DMS53 (cell line): ENCODE measurements around the gene TPSD1.
"Not testable (repeated sequence)": the region's sequence is repeated elsewhere in the genome, so short reads cannot be mapped to it uniquely, and the experiment has no call there.

Source experiments
- DNase-seq: peaks from one replicate; lab custom pipeline; 2025; lab: John Stamatoyannopoulos, UW

TPSD1 gene

GRCh38 chr16:1262846-1263221 is 7.0 kb downstream of the TPSD1 start:
- no peak for DNase-seq

DNA sequence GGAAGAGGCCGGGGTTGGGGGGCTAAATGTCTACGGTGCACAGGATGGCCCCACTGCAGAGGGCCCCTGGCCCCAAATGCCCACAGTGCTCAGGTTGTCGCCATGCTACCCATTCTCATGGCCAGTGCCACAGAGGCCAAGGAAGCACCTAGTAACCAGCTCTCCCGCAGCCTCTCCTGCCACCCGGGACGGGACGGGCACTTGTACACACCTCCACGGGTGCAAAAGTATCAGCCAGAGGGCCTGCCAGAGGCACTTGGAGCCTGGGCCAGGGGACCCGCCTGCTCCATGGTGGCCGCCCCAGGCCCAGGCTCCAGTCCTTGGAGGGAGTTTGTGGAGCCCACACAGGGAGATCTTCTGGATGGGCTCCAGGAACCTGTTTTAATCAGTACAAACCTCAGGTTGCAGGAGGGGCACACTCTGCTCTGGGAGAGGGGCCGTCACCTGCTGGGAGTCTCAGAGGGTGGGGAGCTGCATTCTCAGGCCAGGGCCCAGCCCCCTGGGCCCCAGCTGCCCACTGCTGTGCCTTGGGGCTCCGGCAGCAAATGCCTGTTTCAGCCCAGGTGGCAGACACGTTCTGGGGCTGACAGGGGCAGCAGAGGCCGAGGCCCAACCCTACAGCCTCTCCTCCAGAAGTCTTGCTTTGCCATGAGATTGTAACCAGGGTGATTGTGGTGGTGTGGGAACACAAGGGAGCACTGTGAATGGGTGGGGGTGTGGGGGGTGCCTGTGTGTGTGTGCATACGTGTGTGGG is 7.9 kb downstream of the TPSD1 start:
- DNase-seq: no peak

DNA sequence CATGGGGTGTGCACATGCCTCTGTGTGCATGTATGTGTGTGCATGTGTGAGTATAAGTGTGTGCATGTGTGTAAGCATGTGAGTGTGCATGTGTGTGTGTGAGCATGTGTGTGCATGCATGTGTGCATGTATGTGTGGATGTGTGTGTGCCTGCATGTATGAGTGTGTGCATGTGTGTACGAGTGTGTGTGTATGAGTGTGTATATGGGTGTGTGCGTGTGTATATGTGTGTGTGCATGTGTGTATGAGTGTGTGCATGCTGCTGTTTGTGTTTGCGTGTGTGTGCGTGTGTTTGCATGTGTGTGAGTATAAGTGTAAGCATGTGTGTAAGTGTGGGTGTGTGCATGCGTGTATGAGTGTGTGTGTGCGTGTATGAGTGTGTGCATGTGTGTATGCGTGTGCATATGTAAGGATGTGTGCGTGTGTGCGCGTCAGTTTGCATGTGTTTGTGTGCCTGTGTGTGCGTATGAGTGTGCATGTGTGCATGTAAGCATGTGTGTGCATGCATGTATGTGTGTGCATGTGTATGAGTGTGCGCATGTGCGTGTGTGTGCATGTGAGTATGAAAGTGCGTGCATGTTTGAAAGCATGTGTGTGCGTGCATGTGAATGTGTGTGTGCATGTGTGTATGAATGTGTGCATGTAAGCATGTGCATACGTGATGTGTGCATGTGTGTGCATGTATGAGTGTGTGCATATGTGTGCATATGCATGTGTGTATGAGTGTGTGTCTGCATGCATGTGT is 8.6 kb downstream of the TPSD1 start:
- DNase-seq: no peak

DNA sequence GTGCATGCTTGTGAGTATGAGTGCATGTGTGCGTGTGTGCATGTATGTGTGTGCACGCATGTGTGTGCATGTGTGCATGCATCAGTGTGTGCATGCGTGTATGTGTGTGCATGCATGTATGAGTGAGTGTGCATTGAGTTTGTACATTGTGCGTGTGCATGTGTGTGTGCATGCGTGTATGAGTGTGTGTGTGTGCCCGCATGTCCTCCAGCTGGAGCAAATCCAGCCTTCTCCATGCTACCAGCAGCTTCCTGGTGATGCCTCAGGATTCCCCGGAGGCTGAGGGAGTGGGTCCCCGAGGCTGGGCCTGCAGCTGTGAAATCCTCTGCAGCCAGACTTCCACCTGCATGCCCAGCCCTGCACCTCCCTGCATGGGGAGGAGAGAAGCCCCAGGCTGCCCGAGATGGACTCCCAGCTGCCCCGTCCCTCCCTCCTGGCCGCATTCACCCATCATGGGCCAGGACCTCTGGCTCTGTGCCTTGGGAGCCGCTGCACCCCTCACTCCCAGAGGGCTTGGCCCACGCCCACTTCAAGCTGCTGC is 9.3 kb downstream of the TPSD1 start:
- DNase-seq: no peak

DNA sequence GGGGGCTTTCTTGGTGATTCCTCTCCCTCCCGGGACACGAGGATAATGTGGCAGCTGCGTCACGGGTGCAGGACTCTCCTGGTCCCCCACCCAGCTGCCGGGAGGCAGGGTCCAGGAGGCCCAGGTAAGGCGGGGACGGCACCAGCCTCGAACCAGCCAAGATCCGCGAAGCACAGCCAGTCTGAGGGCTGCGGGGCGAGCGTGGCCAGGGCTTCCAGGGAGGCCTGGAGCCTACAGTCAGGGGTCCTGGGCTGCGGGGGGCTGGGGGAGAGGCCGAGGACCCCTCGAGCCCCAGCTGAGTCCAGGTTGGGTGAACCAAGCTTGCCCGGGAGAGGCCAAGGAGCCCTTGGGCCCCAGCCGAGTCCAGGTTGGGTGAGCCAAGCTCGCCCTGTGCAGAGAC is 10.0 kb downstream of the TPSD1 start:
- DNase-seq: no peak

- DNase-seq: not testable (repeated sequence)
Measured at GRCh38 chr16:1269418-1269817, 13.5 kb downstream of the TPSD1 start.

GRCh38 chr16:1271380-1271723 is 15.5 kb downstream of the TPSD1 start:
- no peak for DNase-seq

DNA sequence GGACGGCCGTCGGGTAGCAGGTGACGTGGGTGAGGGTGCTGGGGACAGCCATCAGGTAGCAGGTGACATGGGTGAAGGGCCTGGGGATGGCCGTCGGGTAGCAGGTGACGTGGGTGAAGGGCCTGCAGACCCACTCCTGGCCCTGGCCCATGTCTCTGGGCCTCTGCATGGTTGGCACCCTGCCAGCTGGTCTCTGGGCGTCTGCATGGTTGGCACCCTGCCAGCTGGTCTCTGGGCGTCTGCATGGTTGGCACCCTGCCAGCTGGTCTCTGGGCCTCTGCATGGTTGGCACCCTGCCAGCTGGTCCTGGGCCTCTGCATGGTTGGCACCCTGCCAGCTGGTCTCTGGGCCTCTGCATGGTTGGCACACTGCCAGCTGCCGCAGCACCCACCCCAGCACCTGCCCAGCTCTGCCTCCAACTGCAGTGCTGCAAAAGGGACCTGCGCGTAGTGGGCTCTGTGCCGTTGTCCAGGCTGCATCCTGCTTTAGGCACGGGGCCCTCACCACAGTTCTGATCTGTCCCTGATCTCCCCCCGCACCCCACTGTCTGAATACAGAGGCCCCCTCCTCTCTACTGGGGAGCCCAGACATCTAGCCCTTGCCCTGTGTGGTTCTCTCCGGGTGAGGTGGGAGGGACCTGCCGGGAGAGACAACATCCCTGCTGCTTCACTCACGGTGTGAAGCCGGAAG is 16.0 kb downstream of the TPSD1 start:
- peak; percentile 94 for DNase-seq

DNA sequence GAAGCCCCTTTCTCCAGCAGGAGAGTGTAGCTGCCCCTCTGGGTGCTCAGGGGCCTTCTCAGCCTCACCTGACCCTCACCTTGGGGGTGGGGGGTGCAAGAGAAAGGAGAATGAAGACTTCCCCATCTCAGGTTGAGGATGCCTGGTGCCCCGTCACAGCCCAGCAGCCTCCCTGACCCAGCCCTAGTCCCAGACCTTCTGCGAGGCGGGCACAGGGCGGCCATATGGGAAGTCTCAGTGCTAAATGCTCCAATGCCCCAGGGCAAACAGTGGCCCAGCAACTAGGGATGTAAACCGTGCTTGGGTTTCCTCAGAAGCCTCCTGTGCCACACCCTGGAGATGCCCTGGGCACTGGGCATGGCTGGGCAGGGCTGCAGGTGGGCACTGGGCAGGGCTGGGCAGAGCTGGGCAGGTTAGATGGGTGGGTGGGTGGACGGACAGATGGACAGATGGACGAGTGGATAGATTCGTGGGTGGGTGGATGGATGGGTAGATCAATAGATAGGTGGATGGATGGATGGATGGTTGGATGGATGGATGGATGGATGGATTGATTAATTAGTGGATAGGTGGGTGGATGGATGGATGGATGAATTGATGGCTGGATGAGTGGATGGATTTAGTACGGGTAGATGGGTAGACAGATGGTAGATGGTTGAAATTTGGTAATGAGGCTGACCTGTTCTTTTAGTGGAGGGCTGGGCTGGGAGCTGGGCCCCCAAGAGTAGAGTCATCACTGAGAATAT is 16.8 kb downstream of the TPSD1 start:
- DNase-seq: peak; percentile 57

DNA sequence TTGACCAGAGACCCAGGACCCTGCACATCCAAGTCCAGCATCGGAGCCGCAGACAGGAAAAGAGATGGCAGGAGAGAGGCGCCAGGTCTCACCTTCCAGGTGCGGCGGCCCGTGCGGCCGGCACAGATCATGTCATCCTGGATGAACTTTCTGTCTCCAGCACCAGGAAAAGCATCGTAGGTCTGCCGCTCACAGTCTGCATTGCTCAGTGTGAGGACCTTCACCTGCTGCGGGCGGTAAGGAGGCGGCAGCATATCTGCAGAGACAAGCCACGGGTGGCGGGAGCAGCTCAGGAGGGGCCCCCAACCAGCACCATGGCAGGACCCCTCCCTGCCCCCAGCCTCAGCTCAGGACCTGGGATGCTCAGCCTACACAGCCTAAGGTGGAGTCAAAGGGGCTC is 17.9 kb downstream of the TPSD1 start:
- peak; percentile 17 for DNase-seq

GRCh38 chr16:1274767-1275166 is 18.9 kb downstream of the TPSD1 start:
- no peak for DNase-seq

GRCh38 chr16:1275791-1276579 is 20.1 kb downstream of the TPSD1 start:
- DNase-seq: peak; percentile 21

DNA sequence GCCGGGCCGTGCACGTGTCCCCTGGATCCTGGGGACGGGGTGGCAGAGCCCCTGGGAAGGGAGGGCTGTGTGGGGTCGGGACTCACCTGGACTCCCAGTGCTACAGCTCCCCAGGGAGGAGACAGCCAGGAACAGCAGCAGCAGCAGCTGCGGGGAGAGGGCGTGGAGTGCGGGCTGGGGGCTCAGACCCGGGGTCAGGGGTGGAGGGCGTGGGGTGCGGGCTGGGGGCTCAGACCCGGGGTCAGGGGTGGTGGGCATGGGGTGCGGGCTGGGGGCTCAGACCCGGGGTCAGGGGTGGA is 20.7 kb downstream of the TPSD1 start:
- DNase-seq: no peak

GRCh38 chr16:1277151-1277598 is 21.3 kb downstream of the TPSD1 start:
- no peak for DNase-seq

GRCh38 chr16:1277617-1278282 is 21.9 kb downstream of the TPSD1 start:
- no peak for DNase-seq

GRCh38 chr16:1278477-1278876 is 22.6 kb downstream of the TPSD1 start:
- DNase-seq: no peak

- DNase-seq: no peak
Measured at GRCh38 chr16:1279081-1279944, 23.4 kb downstream of the TPSD1 start.

GRCh38 chr16:1279945-1280589 is 24.2 kb downstream of the TPSD1 start:
- DNase-seq: no peak

DNA sequence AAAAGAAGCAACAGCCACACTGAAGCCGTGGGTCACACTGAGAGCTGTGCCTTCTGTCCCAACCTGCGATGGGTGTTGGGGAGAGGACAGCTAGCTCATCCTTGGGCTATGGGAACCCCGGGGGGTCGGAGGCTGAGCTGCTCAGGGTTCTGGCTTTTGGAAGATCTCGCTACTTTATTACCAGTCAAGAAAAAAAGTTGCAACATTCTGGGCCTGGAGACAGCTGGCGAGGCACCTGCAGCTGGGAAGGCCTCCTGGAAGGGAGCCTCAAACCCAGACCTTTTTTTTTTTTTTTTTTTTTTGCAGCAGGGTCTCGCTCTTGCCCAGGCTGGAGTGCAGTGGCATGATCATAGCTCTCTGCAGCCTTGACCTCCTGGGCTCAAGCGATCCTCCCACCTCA is 24.9 kb downstream of the TPSD1 start:
- peak; percentile 22 for DNase-seq
